ENCODE measurements around the gene SCN7A.

SCN7A gene

DNA sequence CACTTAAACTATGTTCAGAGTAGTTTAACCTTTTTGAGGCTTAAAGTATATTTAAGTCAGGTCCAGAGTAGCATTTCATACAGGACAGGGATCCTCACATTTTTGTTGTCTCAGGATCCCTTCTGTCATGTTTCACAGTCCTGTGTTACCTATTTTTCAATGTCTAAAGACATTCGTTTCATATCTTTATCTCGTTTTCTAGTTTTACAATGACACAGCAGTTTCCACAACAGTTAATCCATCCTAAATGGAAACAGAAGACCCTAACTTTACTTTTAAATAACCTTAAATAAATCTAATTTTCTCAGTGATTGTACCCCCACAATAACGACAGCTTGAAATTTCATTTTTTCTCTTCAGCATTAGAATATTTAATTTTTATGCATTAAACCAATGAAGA, 101.0 kb downstream of the SCN7A start:
- Histone ChIP-seq H4K8ac (ENCODE audit: low read depth, low read length) (no peak overlapping the region), H3K4me1 (ENCODE audit: control insufficient read depth in 2 of 2, insufficient read depth in 1 of 2, low read depth in 1 of 2, low read length in 2 of 2) (peaks cover 0 to 2% of the 10 kb centered on the region in 2 donors), H2AK5ac (ENCODE audit: low read depth, low read length) (no peak overlapping the region), H2BK15ac (ENCODE audit: low read length) (no peak overlapping the region), H3K36me3 (replicated peaks in 1 of 2; ENCODE audit: control insufficient read depth in 2 of 2, insufficient read depth in 2 of 2, low read length in 2 of 2) (no peaks in the 10 kb centered on the region), H3K4me3 (ENCODE audit: low read length in 2 of 2) (no peak overlapping the region), H3K9ac (ENCODE audit: low read depth, low read length, poor library complexity) (no peak overlapping the region), H2BK120ac (ENCODE audit: low read depth, low read length) (no peak overlapping the region), H3K4ac (ENCODE audit: low read length) (no peak overlapping the region), H2BK5ac (ENCODE audit: low read length) (no peak overlapping the region), H3K27me3 (ENCODE audit: control insufficient read depth in 3 of 3, insufficient read depth in 3 of 3, low read depth in 1 of 3, low read length in 3 of 3) (no peaks in the 10 kb centered on the region), H3K27ac (replicated peaks; ENCODE audit: low read length) (no peak overlapping the region), H3K79me1 (ENCODE audit: low read depth, low read length) (no peaks in the 10 kb centered on the region), H3K4me2 (ENCODE audit: insufficient read depth, low read length, poor library complexity, severe bottlenecking) (no peak overlapping the region), H3K23ac (ENCODE audit: low read depth, low read length, poor library complexity) (no peak overlapping the region), H2AFZ (ENCODE audit: low read length) (no peak overlapping the region), H3K14ac (ENCODE audit: low read length) (no peak overlapping the region), H3K9me3 (replicated peaks in 1 of 2; ENCODE audit: control insufficient read depth in 2 of 2, insufficient read depth in 1 of 2, low read depth in 1 of 2, low read length in 2 of 2) (no peaks in the 10 kb centered on the region), H3K18ac (ENCODE audit: low read length) (no peak overlapping the region), H2BK12ac (ENCODE audit: low read length) (no peak overlapping the region), H4K91ac (ENCODE audit: low read depth, low read length, poor library complexity) (no peak overlapping the region)
- 100% methylated on average over 1 of the region's 3 CpGs; no CpG with 5 or more reads in 1 of the 2 donors for WGBS, 2 donors (ENCODE audit: extremely low coverage in 2 of 2, insufficient read length in 2 of 2, insufficient replicate concordance in 1 of 2)
- no peak for DNase-seq (ENCODE audit: low spot score)

DNA sequence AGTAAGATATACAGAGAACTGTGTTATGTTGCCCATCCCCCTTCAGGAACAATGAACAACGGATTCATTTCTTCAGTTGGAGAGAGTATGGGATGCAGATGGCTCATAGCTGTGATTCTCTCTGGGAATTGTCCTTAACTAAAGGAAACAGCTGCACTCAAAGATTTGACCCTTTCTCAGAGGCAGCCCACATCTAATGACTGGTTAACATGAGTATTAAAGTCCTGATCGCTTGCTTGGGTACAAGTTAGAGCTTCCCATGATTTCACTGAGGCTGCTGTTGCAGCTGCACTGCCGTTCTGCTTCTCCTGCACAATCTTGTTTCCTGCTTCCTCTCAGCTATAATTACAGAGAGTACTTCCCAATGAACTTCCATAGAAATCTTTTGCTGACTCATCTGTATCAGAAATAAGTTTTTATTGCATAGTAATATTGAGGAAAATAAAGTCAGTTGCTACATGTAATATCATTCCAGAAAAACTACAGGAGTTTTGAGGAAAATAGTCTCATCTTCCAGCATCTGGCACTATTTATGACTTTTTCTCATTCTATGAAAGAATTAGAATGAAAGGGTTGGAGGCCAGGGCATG, 105.5 kb downstream of the SCN7A start:
- Histone ChIP-seq H3K79me1 (ENCODE audit: low read depth, low read length) (no peaks in the 10 kb centered on the region), H2AFZ (ENCODE audit: low read length) (peak overlapping the region; percentile 81), H3K23ac (ENCODE audit: low read depth, low read length, poor library complexity) (no peak overlapping the region), H3K4me2 (ENCODE audit: insufficient read depth, low read length, poor library complexity, severe bottlenecking) (no peak overlapping the region), H2BK120ac (ENCODE audit: low read depth, low read length) (no peak overlapping the region), H3K4me1 (ENCODE audit: control insufficient read depth in 2 of 2, insufficient read depth in 1 of 2, low read depth in 1 of 2, low read length in 2 of 2) (peaks cover 0 to 2% of the 10 kb centered on the region in 2 donors), H3K36me3 (replicated peaks in 1 of 2; ENCODE audit: control insufficient read depth in 2 of 2, insufficient read depth in 2 of 2, low read length in 2 of 2) (no peaks in the 10 kb centered on the region), H4K91ac (ENCODE audit: low read depth, low read length, poor library complexity) (no peak overlapping the region), H3K14ac (ENCODE audit: low read length) (no peak overlapping the region), H3K9me3 (replicated peaks in 1 of 2; ENCODE audit: control insufficient read depth in 2 of 2, insufficient read depth in 1 of 2, low read depth in 1 of 2, low read length in 2 of 2) (no peaks in the 10 kb centered on the region), H3K4me3 (ENCODE audit: low read length in 2 of 2) (no peak overlapping the region), H4K8ac (ENCODE audit: low read depth, low read length) (no peak overlapping the region), H2BK5ac (ENCODE audit: low read length) (no peak overlapping the region), H3K18ac (ENCODE audit: low read length) (no peak overlapping the region), H3K27me3 (ENCODE audit: control insufficient read depth in 3 of 3, insufficient read depth in 3 of 3, low read depth in 1 of 3, low read length in 3 of 3) (no peaks in the 10 kb centered on the region), H2AK5ac (ENCODE audit: low read depth, low read length) (no peak overlapping the region), H2BK12ac (ENCODE audit: low read length) (no peak overlapping the region), H2BK15ac (ENCODE audit: low read length) (no peak overlapping the region), H3K4ac (ENCODE audit: low read length) (no peak overlapping the region), H3K27ac (replicated peaks; ENCODE audit: low read length) (no peak overlapping the region), H3K9ac (ENCODE audit: low read depth, low read length, poor library complexity) (no peak overlapping the region)
- DNase-seq (ENCODE audit: low spot score): no peak
- WGBS, 2 donors (ENCODE audit: extremely low coverage in 2 of 2, insufficient read length in 2 of 2, insufficient replicate concordance in 1 of 2): no CpG with 5 or more reads among the region's 3 CpGs

DNA sequence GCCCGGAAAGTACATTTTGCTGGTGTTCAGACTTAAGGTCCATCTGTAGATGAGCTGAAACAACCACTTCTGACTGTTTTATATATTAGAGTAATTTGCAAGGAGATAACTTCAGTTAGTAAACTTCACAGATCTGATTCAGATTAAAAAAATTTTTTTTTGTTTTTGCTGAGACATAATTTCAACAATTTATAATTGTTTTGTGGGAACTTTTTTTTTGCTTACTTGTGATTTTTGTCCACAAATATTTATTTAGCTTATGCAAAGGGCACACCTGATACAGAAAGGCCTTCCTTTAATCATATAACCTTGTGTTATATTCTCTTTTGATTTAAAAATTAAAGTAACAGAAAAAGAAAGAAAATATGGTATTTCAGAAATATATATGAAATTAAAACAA, 108.7 kb downstream of the SCN7A start:
- H3K4me1 ChIP-seq (ENCODE audit: control insufficient read depth in 2 of 2, insufficient read depth in 1 of 2, low read depth in 1 of 2, low read length in 2 of 2): peaks cover 0 to 2% of the 10 kb centered on the region in 2 donors
- no peak overlapping the region for H3K9ac ChIP-seq (ENCODE audit: low read depth, low read length, poor library complexity)
- WGBS, 2 donors (ENCODE audit: extremely low coverage in 2 of 2, insufficient read length in 2 of 2, insufficient replicate concordance in 1 of 2): no CpG with 5 or more reads among the region's 1 CpG
- H2BK12ac ChIP-seq (ENCODE audit: low read length): no peak overlapping the region
- no peak overlapping the region for H2AFZ ChIP-seq (ENCODE audit: low read length)
- no peaks in the 10 kb centered on the region for H3K36me3 ChIP-seq (replicated peaks in 1 of 2; ENCODE audit: control insufficient read depth in 2 of 2, insufficient read depth in 2 of 2, low read length in 2 of 2)
- no peaks in the 10 kb centered on the region for H3K79me1 ChIP-seq (ENCODE audit: low read depth, low read length)
- no peak overlapping the region for H4K91ac ChIP-seq (ENCODE audit: low read depth, low read length, poor library complexity)
- no peak overlapping the region for H2AK5ac ChIP-seq (ENCODE audit: low read depth, low read length)
- H4K8ac ChIP-seq (ENCODE audit: low read depth, low read length): no peak overlapping the region
- no peak overlapping the region for H3K4ac ChIP-seq (ENCODE audit: low read length)
- H2BK120ac ChIP-seq (ENCODE audit: low read depth, low read length): no peak overlapping the region
- H3K9me3 ChIP-seq (replicated peaks in 1 of 2; ENCODE audit: control insufficient read depth in 2 of 2, insufficient read depth in 1 of 2, low read depth in 1 of 2, low read length in 2 of 2): no peaks in the 10 kb centered on the region
- H3K27ac ChIP-seq (replicated peaks; ENCODE audit: low read length): no peak overlapping the region
- no peak overlapping the region for H2BK15ac ChIP-seq (ENCODE audit: low read length)
- no peak overlapping the region for H3K23ac ChIP-seq (ENCODE audit: low read depth, low read length, poor library complexity)
- H3K4me2 ChIP-seq (ENCODE audit: insufficient read depth, low read length, poor library complexity, severe bottlenecking): no peak overlapping the region
- no peak overlapping the region for H3K4me3 ChIP-seq (ENCODE audit: low read length in 2 of 2)
- DNase-seq (ENCODE audit: low spot score): no peak
- no peak overlapping the region for H3K14ac ChIP-seq (ENCODE audit: low read length)
- no peak overlapping the region for H3K18ac ChIP-seq (ENCODE audit: low read length)
- no peak overlapping the region for H2BK5ac ChIP-seq (ENCODE audit: low read length)
- H3K27me3 ChIP-seq (ENCODE audit: control insufficient read depth in 3 of 3, insufficient read depth in 3 of 3, low read depth in 1 of 3, low read length in 3 of 3): no peaks in the 10 kb centered on the region

DNA sequence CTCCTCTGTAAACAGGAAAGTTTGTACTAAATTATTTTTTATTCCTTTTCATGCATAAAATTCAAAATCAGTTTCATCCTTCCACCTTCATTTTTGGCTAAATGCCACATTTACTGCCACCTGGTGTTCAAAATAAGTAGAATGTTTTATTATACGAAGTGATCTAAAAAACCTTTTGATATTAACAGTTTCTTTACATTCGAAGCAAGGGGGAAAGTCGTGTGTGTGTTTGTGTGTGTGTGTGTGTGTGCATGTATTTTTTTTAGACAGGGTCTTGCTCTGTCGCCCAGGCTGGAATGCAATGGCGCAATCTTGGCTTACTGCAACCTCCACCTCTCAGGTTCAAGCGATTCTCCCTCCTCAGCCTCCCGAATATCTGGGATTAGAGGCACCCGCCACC, 109.3 kb downstream of the SCN7A start:
- Histone ChIP-seq H3K9ac (ENCODE audit: low read depth, low read length, poor library complexity) (no peak overlapping the region), H4K91ac (ENCODE audit: low read depth, low read length, poor library complexity) (no peak overlapping the region), H3K27me3 (ENCODE audit: control insufficient read depth in 3 of 3, insufficient read depth in 3 of 3, low read depth in 1 of 3, low read length in 3 of 3) (no peaks in the 10 kb centered on the region), H2AK5ac (ENCODE audit: low read depth, low read length) (no peak overlapping the region), H2BK15ac (ENCODE audit: low read length) (no peak overlapping the region), H3K4ac (ENCODE audit: low read length) (no peak overlapping the region), H2BK5ac (ENCODE audit: low read length) (no peak overlapping the region), H3K4me1 (ENCODE audit: control insufficient read depth in 2 of 2, insufficient read depth in 1 of 2, low read depth in 1 of 2, low read length in 2 of 2) (peaks cover 0 to 2% of the 10 kb centered on the region in 2 donors), H3K23ac (ENCODE audit: low read depth, low read length, poor library complexity) (no peak overlapping the region), H2BK120ac (ENCODE audit: low read depth, low read length) (no peak overlapping the region), H3K14ac (ENCODE audit: low read length) (no peak overlapping the region), H3K27ac (replicated peaks; ENCODE audit: low read length) (no peak overlapping the region), H3K9me3 (replicated peaks in 1 of 2; ENCODE audit: control insufficient read depth in 2 of 2, insufficient read depth in 1 of 2, low read depth in 1 of 2, low read length in 2 of 2) (no peaks in the 10 kb centered on the region), H3K4me3 (ENCODE audit: low read length in 2 of 2) (no peak overlapping the region), H4K8ac (ENCODE audit: low read depth, low read length) (no peak overlapping the region), H2AFZ (ENCODE audit: low read length) (no peak overlapping the region), H3K4me2 (ENCODE audit: insufficient read depth, low read length, poor library complexity, severe bottlenecking) (no peak overlapping the region), H2BK12ac (ENCODE audit: low read length) (no peak overlapping the region), H3K79me1 (ENCODE audit: low read depth, low read length) (no peaks in the 10 kb centered on the region), H3K18ac (ENCODE audit: low read length) (no peak overlapping the region), H3K36me3 (replicated peaks in 1 of 2; ENCODE audit: control insufficient read depth in 2 of 2, insufficient read depth in 2 of 2, low read length in 2 of 2) (no peaks in the 10 kb centered on the region)
- no CpG with 5 or more reads among the region's 8 CpGs for WGBS, 2 donors (ENCODE audit: extremely low coverage in 2 of 2, insufficient read length in 2 of 2, insufficient replicate concordance in 1 of 2)
- no peak for DNase-seq (ENCODE audit: low spot score)
